Activated CD4-positive, alpha-beta T cell treated with anti-CD3 and anti-CD28 coated beads for 4 hours (primary cell): ENCODE results near the gene AFAP1L1.
A peak's percentile ranks its signal among the peaks of the same experiment; 100 is the strongest.
"Not testable (repeated sequence)": the region's sequence is repeated elsewhere in the genome, so short reads cannot be mapped to it uniquely, and the experiment has no call there.

Experiments
- DNase-seq, 2 donors: peaks; one replicate each; pipeline ENCODE4 v3.0.0-alpha.2; 2020

Gene AFAP1L1

DNA sequence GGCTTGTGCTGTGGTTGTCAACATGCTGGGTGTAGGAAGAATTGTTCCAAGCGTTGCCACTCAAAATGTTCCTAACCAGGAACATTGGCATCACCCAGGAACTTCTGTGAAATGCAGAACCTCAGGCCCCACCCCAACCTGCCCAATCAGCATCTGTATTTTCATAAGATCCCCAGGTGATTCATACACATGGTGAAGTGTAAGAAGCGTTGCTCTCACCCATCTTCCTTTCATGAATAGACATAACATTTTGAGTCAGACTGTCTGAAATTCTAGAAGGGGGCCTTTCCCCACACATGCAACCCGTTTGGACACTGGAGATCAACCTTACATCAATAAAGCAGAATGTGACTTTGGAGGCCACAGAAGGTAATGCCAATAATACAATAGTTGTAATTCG is 9.3 kb upstream of the AFAP1L1 start:
- DNase-seq: no peak

DNA sequence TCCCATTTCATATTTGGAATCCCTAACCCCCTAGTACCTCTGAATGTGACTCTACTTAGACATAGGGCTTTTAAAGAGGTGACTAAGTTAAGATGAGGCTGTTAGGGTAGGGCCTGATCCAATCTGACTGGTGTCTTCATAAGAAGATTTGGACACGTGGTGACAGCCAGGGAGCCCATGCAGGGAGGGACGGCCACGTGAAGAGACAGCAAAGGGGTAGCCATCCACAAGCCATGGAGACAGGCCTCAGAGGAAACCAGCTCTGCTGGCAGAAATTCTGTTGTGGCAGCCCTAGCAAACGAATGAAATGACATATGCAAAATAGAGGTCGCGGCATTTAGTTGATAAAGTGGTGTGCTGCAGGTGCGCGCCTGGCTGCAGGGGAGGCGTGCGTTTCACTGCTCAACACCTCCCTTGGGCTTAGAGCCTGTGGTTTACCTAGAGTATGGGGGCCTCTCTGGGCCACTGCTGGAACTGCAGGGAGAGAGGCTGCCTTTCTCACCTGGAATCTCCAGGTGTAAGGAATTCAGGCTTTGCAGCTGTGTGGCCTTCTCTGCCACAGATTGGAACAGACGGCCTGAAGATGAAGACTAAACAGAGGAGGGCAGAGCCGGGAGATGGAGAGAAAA is 7.1 kb upstream of the AFAP1L1 start:
- DNase-seq: peak; percentile 34 to 59

DNA sequence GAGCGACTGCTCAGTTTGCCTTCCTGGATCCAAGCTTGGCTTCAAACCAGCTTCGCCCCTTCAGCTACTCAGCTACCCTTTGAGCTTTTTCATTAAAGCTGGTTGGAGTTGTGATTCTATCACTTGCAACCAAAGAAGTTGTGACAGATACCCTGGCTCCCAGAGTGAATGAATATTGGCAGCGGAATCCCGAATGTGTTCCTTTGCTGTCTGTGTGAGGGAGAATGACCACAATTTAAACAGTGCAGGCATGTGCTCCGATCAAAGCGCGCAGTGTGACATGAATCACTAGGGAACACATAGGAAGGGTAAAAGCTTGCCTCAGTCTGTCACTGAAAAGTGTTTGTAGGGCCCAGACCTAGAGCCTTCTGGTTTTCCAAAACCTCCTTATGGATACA is 6.6 kb upstream of the AFAP1L1 start:
- no peak for DNase-seq

DNA sequence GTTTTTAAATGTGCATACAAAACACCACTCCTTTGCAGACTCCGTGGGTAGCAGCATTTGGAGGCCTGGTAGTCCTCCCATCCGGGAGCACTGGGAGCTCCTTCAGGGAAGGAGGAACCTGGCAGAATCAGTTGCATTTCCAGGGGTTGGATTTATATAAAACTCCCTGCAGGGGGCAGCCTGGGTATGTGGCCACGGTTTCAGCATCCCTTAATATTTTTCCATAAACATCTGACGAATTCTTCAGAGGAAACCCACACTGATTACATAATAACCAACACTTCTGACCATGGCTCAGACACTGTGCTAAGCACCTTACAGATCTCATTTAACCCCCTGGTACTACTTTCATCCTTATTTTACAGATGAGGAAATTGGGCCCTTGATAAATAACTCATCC is 6.1 kb upstream of the AFAP1L1 start:
- no peak for DNase-seq

- no peak for DNase-seq
These were observed 4.3 kb upstream of the AFAP1L1 start for GRCh38 chr5:149267241-149267973.

GRCh38 chr5:149268928-149269557 is 2.6 kb upstream of the AFAP1L1 start:
- DNase-seq: no peak

- DNase-seq: no peak
These were observed 404 bp upstream of the AFAP1L1 start for GRCh38 chr5:149271195-149271715.

GRCh38 chr5:149272781-149273180 is 1.1 kb downstream of the AFAP1L1 start:
- DNase-seq: not testable (repeated sequence)

DNA sequence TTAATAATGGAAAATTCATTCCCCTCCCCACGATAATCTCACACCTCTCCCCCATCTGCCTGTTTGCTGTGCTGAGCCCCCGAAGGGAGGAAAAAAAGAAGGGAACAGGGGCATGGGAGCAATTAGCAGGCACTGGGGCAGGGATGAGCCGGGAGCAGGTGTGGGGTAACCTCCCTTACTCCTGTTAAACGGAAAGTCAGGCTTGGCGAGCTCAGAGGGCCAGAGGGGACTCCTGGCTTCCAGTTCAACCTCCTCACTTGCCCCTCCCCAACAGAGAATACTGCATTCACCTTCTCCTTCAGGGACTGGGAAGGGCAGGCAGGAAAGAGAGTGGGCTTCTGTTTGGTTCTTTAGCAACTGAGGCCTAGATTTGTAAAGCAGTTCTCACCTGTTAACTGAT is 1.6 kb downstream of the AFAP1L1 start:
- no peak for DNase-seq

DNA sequence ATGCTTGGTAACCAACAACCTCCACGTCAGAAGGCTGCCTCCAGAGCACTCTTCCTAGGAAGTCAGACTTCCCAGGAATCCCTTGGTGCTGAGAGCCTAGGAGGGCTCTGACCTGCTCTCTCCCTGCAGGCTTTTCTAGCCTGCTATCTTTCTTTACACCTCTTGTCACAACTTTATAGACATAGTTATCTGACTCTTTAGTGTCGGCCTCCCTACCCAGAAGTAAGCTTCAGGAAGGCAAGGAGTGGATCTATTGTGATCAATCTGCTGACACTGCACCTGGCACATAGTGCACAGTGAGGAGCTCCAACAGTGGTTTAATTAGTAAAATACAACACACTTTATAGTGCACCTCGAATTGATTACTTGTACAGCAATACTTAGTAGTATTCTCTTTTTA is 2.3 kb downstream of the AFAP1L1 start:
- no peak for DNase-seq

DNA sequence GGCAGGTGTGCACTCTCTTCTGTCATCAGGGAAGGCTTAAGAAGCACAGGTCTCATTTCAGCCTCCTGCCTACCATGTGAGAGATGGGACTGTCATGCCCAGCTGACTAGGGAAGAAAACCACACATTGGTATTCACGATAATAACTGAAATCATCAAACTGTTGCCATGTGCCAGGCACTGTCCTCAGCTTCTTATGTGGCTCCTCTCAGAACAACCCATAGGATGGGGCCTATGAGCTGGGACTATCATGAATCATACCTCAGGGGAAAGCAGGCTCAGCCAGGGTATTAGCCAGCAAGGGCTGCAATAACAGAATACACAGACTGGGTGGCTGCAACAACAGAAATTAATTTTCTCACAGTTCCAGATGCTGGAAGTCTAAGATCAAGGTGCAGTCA is 3.3 kb downstream of the AFAP1L1 start:
- DNase-seq: no peak

- DNase-seq: no peak
These were observed 6.1 kb downstream of the AFAP1L1 start for GRCh38 chr5:149277801-149278200.

DNA sequence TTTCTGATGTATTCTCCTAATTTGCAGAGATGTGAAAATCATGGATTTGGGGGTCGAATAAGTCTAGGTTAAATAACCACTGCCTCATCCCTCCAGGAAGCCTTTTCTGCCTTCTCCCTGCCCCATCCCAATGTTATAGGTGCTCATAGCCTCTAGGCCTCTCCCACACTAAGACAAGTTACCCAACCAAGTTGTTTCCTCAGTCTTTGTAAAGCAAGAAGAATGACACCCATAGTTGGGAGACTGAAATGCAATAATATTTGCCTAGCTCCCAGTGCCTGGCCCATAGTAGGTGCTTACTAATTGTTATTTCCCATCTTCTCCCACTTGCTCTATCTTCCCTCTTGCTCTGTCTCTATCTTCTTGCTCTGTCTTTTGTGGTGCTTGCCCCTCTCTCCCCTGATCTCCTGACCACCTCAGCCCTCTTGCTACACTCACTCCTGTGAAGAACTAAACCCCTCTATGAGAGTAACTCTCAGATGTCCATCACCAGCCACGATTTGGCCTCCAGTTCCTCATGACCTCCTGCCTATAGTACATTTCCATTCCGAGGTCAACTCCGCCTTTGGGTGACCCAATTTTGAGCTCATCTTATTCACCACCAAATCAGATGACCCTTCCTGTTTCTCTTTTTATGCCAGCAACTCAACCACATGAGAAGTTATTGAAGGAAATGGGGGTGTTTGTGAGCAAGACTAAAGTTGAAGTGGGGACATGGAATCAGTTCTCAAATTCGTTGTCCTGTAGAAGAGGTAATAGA is 7.0 kb downstream of the AFAP1L1 start:
- no peak for DNase-seq

DNA sequence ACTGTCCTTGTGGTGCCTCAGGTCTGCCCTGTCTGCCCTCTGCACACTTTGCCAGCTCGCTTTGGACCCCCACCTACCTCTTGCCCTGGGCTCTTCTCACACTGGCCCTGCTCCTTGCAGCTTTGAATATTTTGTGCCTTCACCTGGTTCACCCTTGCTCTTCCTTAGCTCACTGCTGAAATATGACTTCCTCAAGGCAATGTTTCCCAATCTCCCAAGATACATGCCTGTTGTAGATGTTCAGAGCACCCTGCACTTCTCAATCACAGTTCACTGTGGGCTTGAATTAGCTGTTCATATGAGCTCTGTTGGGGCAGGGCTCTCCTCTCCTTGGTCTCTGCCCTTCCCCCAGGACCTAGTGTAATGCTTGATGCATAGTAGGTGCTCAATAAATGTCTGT is 8.0 kb downstream of the AFAP1L1 start:
- no peak for DNase-seq

DNA sequence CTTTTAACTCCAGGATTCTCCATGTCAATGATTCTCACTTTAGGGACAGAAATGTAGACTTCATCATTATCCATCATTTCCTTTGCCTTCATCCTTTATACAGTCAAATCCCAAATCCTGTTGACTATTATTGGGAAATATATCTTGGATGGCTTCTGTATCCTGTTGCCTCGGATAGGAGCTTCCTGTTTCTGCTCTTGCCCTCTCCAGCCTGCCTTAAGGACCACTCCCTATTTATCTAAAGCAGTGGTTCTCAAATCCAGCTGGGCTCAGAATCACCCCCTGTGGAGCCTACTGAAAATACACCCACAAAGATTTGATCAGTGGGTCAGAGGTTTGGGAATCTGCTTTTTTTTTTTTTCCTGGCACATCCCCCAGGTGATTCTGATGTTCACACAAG is 8.5 kb downstream of the AFAP1L1 start:
- DNase-seq: no peak

DNA sequence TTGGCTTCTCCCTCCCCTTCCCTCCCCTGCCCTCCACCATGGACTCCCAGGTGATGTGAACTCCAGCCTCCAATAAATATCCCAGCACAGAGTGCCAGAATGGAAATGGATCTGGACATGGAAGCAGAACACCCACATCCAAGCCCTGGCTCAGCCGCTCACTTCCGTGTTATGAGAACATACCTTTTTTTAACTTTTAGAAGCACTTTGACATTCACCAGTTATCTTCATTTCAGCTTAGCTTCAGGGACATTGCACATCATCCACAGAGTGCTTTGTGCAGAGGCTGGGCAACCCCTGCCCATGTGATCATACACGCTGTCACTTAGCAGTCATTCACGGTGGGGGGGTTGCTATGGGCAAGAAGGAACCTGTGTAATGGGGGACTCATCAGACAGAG is 9.1 kb downstream of the AFAP1L1 start:
- DNase-seq: no peak

DNA sequence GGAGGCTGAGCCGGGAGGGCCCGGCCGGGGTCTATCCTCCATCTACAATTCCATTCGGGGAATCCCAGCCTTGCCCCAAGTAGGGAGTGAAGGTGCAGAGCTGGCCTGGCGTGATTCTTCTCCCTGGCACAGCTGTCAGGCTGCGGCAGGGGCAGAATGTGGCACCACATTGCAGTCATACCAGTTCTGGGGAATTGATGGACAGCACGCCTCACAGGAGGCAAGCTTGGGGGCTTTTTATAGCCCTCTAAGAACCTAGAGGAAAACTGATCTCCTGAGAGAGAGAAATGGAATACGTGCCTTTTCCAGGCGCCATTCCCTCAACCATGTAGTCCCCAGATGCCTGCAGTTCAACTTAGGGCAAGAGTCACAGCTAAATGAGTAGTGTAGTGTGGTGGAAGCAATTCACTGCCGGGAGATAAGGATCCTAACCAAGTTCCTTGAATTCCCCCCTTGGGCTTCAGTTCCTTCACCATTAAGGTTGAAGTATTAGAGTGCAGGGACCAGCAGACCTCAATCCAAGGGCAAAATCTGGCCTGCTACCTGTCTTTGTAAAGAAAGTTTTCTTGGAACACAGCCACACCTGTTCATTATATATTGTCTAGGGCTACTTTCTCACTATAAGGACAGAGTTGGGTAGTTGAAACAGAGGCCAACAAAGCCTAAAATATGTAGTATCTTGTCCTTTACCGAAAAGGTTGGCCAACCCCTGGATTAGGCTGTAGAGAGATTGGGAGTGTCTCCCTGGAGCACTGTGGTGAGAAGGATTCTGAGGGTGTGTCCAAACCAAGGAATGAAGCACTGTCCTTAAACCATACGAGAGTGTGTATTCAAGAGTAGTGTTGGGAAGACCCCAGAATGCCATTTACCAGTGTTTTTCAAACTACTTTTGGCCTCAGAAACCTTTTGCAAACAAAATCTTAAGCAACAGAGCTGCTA is 10.6 kb downstream of the AFAP1L1 start:
- DNase-seq: no peak

- no peak for DNase-seq
These were observed 11.3 kb downstream of the AFAP1L1 start for GRCh38 chr5:149282966-149283332.

DNA sequence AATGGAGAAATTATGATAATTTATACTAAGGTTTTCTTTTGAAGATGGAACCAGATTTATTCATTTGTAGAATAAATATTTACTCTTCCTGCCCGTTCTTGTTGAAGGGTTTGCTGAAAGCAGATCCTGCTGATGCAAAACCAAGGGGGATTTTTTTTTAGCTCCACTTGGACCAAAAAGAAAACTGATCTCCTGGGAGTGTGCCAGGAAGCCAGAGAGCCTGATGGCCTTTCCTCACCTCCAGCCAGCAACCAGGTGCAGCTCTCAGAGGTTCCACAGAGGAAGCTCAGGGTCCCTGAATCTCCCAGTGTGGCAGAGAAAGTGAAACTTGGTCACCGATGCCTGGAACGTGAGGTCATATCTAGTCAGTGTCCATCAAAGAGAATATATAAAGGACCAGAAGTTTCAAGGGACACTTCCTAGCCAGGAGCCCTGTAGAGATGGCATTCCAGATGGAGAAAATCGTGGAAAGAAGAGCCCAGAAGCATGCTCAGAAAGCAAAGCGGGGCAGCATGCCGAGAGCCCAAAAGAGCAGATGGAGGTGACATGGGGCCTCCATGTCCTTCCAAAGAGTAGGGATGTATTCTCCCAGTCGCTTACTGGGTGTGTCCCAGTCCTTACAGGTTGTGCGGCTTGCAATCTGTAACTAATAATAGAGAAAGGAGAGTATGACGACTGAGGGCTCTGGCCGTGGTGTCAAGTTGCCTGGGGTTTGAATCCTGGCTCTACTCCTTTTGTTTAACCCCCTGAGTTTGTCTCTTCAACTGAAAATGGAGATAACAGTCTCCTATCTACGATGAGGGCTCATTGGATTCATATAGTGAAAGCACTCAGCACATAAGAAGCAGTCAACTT is 12.2 kb downstream of the AFAP1L1 start:
- DNase-seq: no peak

GRCh38 chr5:149284501-149284900 is 12.8 kb downstream of the AFAP1L1 start:
- DNase-seq: no peak

DNA sequence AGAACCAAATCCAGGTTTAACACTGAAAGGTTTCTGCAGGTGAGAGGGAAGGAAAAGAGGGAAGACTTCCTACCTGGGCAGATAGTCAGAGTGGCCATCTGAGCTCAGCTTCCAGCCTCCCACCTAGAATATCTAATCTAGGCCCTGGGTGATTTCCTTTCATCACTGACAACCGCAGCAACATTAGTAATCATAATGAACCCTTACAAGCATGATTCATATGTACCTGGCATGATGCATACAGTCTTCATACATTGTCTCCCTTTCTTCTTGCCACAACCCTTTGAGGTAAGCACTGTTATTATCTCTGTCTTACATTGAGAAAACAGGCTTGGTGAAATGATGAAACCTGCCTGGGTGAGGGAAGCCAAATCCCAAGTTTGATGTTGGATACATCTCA is 13.5 kb downstream of the AFAP1L1 start:
- no peak for DNase-seq
